WTC11 (cell line): ENCODE results near the gene IKBIP. TPM values are rescaled to one million over a fixed set of nuclear protein-coding genes. Genes with fewer than 3 reads are reported as not detected.

ENCODE experiments used
- ATAC-seq: fragments of 200-7000 bp; cut with Tn5 transposase; 2 replicates; pipeline ENCODE4 v1.10.0; 2021; ENCODE audit warnings: mild to moderate bottlenecking, moderate library complexity
- CTCF ChIA-PET: fragments of 300-600 bp; sonication (Branson Sonifier 250); formaldehyde crosslinking; loops from one replicate; lab custom pipeline; 2021; ENCODE audit warnings: antibody characterized with exemption; lab: Charles Lee
- POLR2A ChIA-PET: fragments of 350-600 bp; sonication (Branson Sonifier 250); formaldehyde crosslinking; loops from one replicate; lab custom pipeline; 2021; ENCODE audit warnings: antibody characterized with exemption; lab: Charles Lee
- DNase-seq: peaks from one replicate; pipeline ENCODE4 v3.0.0; 2021; ENCODE audit warnings: low spot score
- H3K27ac Mint-ChIP-seq: 2 replicates; pipeline ENCODE4 v1.8.0; 2021; ENCODE audit warnings: mixed read lengths
- H3K27me3 Mint-ChIP-seq: 2 replicates; pipeline ENCODE4 v1.8.0; 2021; ENCODE audit warnings: low read depth, mild to moderate bottlenecking, moderate library complexity, mixed read lengths
- H3K36me3 Mint-ChIP-seq: 2 replicates; pipeline ENCODE4 v1.8.0; 2021; ENCODE audit warnings: mixed read lengths
- H3K4me1 Mint-ChIP-seq: 2 replicates; pipeline ENCODE4 v1.8.0; 2022; ENCODE audit warnings: mixed read lengths
- H3K4me3 Mint-ChIP-seq: 2 replicates; pipeline ENCODE4 v1.8.0; 2021; ENCODE audit warnings: mild to moderate bottlenecking, moderate library complexity, mixed read lengths
- H3K9me3 Mint-ChIP-seq: 2 replicates; pipeline ENCODE4 v1.8.0; 2021; ENCODE audit warnings: mixed read lengths
- E2F1 ChIP-seq: sonication (generic); formaldehyde crosslinking; IDR thresholded peaks from 2 replicates; pipeline ENCODE4 v1.8.0; 2022; ENCODE audit warnings: mild to moderate bottlenecking, missing genetic modification reagents
- E2F4 ChIP-seq: sonication (generic); formaldehyde crosslinking; IDR thresholded peaks from 2 replicates; pipeline ENCODE4 v1.8.1; 2022; ENCODE audit warnings: low read depth, mild to moderate bottlenecking, moderate library complexity, missing genetic modification reagents, borderline replicate concordance
- E2F5 ChIP-seq: sonication (generic); formaldehyde crosslinking; IDR thresholded peaks from 2 replicates; pipeline ENCODE4 v1.8.1; 2022; ENCODE audit warnings: mild to moderate bottlenecking, moderate library complexity, missing genetic modification reagents
- ETV6 ChIP-seq: sonication (generic); formaldehyde crosslinking; IDR thresholded peaks from 2 replicates; pipeline ENCODE4 v1.8.1; 2022; ENCODE audit warnings: mild to moderate bottlenecking, missing genetic modification reagents
- HMGXB4 ChIP-seq: sonication (generic); formaldehyde crosslinking; IDR thresholded peaks from 2 replicates; pipeline ENCODE4 v1.8.1; 2023; ENCODE audit warnings: mild to moderate bottlenecking, moderate library complexity, missing genetic modification reagents
- JAZF1 ChIP-seq: fragments of 250-450 bp; sonication (Bioruptor Pico); IDR thresholded peaks from 2 replicates; pipeline ENCODE4 v1.9.0; 2021; ENCODE audit warnings: moderate library complexity, mild to moderate bottlenecking, inconsistent platforms
- MAX ChIP-seq: sonication (generic); formaldehyde crosslinking; IDR thresholded peaks from 2 replicates; pipeline ENCODE4 v1.8.0; 2022; ENCODE audit warnings: mild to moderate bottlenecking, missing genetic modification reagents
- MLX ChIP-seq: sonication (generic); formaldehyde crosslinking; IDR thresholded peaks from 2 replicates; pipeline ENCODE4 v1.8.1; 2023; ENCODE audit warnings: mild to moderate bottlenecking, missing genetic modification reagents, moderate library complexity
- NFE2L1 ChIP-seq: sonication (generic); formaldehyde crosslinking; IDR thresholded peaks from 2 replicates; pipeline ENCODE4 v1.8.1; 2023; ENCODE audit warnings: missing genetic modification reagents
- NR3C1 ChIP-seq: sonication (generic); formaldehyde crosslinking; conservative IDR thresholded peaks from 2 replicates; pipeline ENCODE4 v1.8.1; 2023; ENCODE audit warnings: low read depth, mild to moderate bottlenecking, missing genetic modification reagents
- RELA ChIP-seq: sonication (generic); formaldehyde crosslinking; IDR thresholded peaks from 2 replicates; pipeline ENCODE4 v1.8.1; 2022; ENCODE audit warnings: missing genetic modification reagents, mild to moderate bottlenecking, borderline replicate concordance
- ZMAT4 ChIP-seq: fragments of 250-450 bp; sonication (Bioruptor Pico); IDR thresholded peaks from 2 replicates; pipeline ENCODE4 v1.9.0; 2021; ENCODE audit warnings: mild to moderate bottlenecking
- ZNF219 ChIP-seq: sonication (generic); formaldehyde crosslinking; IDR thresholded peaks from 2 replicates; pipeline ENCODE4 v1.8.0; 2023; ENCODE audit warnings: missing genetic modification reagents, mild to moderate bottlenecking, borderline replicate concordance
- ZNF263 ChIP-seq: sonication (generic); formaldehyde crosslinking; IDR thresholded peaks from 2 replicates; pipeline ENCODE4 v1.8.1; 2022; ENCODE audit warnings: low read depth, mild to moderate bottlenecking, moderate library complexity, missing genetic modification reagents
- ZNF281 ChIP-seq: sonication (generic); formaldehyde crosslinking; IDR thresholded peaks from 2 replicates; pipeline ENCODE4 v1.8.0; 2023; ENCODE audit warnings: mild to moderate bottlenecking, missing genetic modification reagents
- ZNF396 ChIP-seq: fragments of 250-450 bp; sonication (Bioruptor Pico); IDR thresholded peaks from 2 replicates; pipeline ENCODE4 v1.8.0; 2021; ENCODE audit warnings: mild to moderate bottlenecking, moderate library complexity, borderline replicate concordance
- ZNF425 ChIP-seq: fragments of 250-450 bp; sonication (Bioruptor Pico); conservative IDR thresholded peaks from 2 replicates; pipeline ENCODE4 v1.9.0; 2021; ENCODE audit warnings: mild to moderate bottlenecking
- total RNA-seq: library from RNA; stranded (reverse); gene quantifications from 3 replicates; pipeline ENCODE4 v1.2.3, GENCODE V29; 2021

IKBIP gene
- total RNA-seq, 1 experiment from 2014 or later: 15.5 TPM

- no peaks in the 10 kb centered on the region for H3K27me3 Mint-ChIP-seq
- ChIA-PET POLR2A (no interaction called here), CTCF (interaction anchor here (1.9 kb wide), 1 partner anchor 12 kb away, joined by 11 read pairs; no protein-coding TSS in a partner anchor)
- TF ChIP-seq ZNF425 (CRISPR knock-in tag) (no peak), MLX (CRISPR knock-in tag) (no peak), ZNF396 (CRISPR knock-in tag) (no peak), JAZF1 (CRISPR knock-in tag) (no peak), MAX (CRISPR knock-in tag) (no peak), ETV6 (CRISPR knock-in tag) (no peak), ZNF263 (CRISPR knock-in tag) (no peak), HMGXB4 (CRISPR knock-in tag) (no peak), ZMAT4 (CRISPR knock-in tag) (no peak), NFE2L1 (CRISPR knock-in tag) (no peak), ZNF281 (CRISPR knock-in tag) (no peak), E2F4 (CRISPR knock-in tag) (no peak), E2F5 (no peak), RELA (CRISPR knock-in tag) (no peak), E2F1 (CRISPR knock-in tag) (no peak), NR3C1 (CRISPR knock-in tag) (no peak), ZNF219 (CRISPR knock-in tag) (no peak)
- H3K27ac Mint-ChIP-seq: no peak overlapping the region
- H3K4me1 Mint-ChIP-seq: no peaks in the 10 kb centered on the region
- H3K9me3 Mint-ChIP-seq: no peaks in the 10 kb centered on the region
- no peak for DNase-seq
- H3K4me3 Mint-ChIP-seq: no peak overlapping the region
- ATAC-seq: no peak; the same call in 1 of the 2 replicates
- no peaks in the 10 kb centered on the region for H3K36me3 Mint-ChIP-seq
These were observed 65.8 kb downstream of the IKBIP start for GRCh38 chr12:98578821-98579220.
